OCI-LY7 (cell line): Measurements from ENCODE around the gene TRIM27. TPM values are rescaled to one million over a fixed set of nuclear protein-coding genes. Genes with fewer than 3 reads are reported as not detected.

ENCODE experiments used
- BruUV-seq: library from RNA; stranded (reverse); fragments of 400-500 nt; replicated peaks from 2 replicates; lab custom pipeline; 2021; lab: Mats Ljungman, UMichigan
- CTCF ChIA-PET: fragments of 300-600 bp; sonication (Branson Sonifier 250); formaldehyde crosslinking; loops from one replicate; lab custom pipeline; 2022; ENCODE audit warnings: antibody characterized with exemption; ENCODE audit not compliant: unreplicated experiment; lab: Charles Lee
- POLR2A ChIA-PET: fragments of 300-600 bp; sonication (Branson Sonifier 250); formaldehyde crosslinking; loops from one replicate; lab custom pipeline; 2022; ENCODE audit warnings: antibody characterized with exemption; lab: Charles Lee
- DNase-seq: peaks from one replicate; pipeline ENCODE4 v3.0.0-alpha.2; 2015; ENCODE audit warnings: low spot score
- H2AFZ ChIP-seq: fragments of 200-600 bp; sonication (generic), shearing (Covaris generic); 2 replicates; pipeline ENCODE4 v1.6.1; 2014; ENCODE audit warnings: mild to moderate bottlenecking, antibody characterized with exemption, low read length, moderate library complexity
- H3K27ac ChIP-seq: fragments of 200-600 bp; sonication (generic); 2 replicates; pipeline ENCODE4 v1.5.1; 2014; ENCODE audit warnings: mixed run types, low read depth, mild to moderate bottlenecking, moderate library complexity, low read length, inconsistent platforms; ENCODE audit not compliant: poor library complexity, severe bottlenecking
- H3K36me3 ChIP-seq: fragments of 200-600 bp; sonication (generic); 2 replicates; pipeline ENCODE4 v1.6.1; 2014; ENCODE audit warnings: mild to moderate bottlenecking, antibody characterized with exemption, low read length, moderate library complexity, mixed read lengths; ENCODE audit not compliant: insufficient read depth
- H3K4me1 ChIP-seq: fragments of 200-600 bp; sonication (generic); 2 replicates; pipeline ENCODE4 v1.5.1; 2014; ENCODE audit warnings: mild to moderate bottlenecking, low read length; ENCODE audit not compliant: insufficient read depth, poor library complexity, severe bottlenecking
- H3K4me2 ChIP-seq: fragments of 200-600 bp; sonication (generic); 2 replicates; pipeline ENCODE4 v1.6.1; 2014; ENCODE audit warnings: mild to moderate bottlenecking, low read length
- H3K4me3 ChIP-seq: fragments of 200-600 bp; sonication (generic); 2 replicates; pipeline ENCODE4 v1.5.1; 2014; ENCODE audit warnings: mild to moderate bottlenecking, low read depth, low read length; ENCODE audit not compliant: poor library complexity, severe bottlenecking
- H3K79me2 ChIP-seq: fragments of 200-600 bp; sonication (generic); 2 replicates; pipeline ENCODE4 v1.6.1; 2016; ENCODE audit warnings: low read depth, mild to moderate bottlenecking, low read length, moderate library complexity, mixed read lengths; ENCODE audit not compliant: insufficient read depth
- H3K9me2 ChIP-seq: fragments of 200-600 bp; sonication (generic); 2 replicates; pipeline ENCODE4 v1.6.1; 2016; ENCODE audit warnings: mild to moderate bottlenecking, low read length, mixed read lengths; ENCODE audit not compliant: insufficient read depth
- H3K9me3 ChIP-seq: fragments of 200-600 bp; sonication (generic); 2 replicates; pipeline ENCODE4 v1.6.1; 2014; ENCODE audit warnings: mild to moderate bottlenecking, mixed run types, low read length, mixed read lengths
- H4K20me1 ChIP-seq: fragments of 200-600 bp; sonication (generic); 2 replicates; pipeline ENCODE4 v1.6.1; 2014; ENCODE audit warnings: mild to moderate bottlenecking, antibody characterized with exemption, low read length, moderate library complexity, mixed read lengths; ENCODE audit not compliant: insufficient read depth
- EZH2phosphoT487 ChIP-seq: fragments of 200-600 bp; sonication (generic); IDR thresholded peaks from 2 replicates; pipeline ENCODE4 v1.6.1; 2018; ENCODE audit warnings: low read depth, borderline replicate concordance, mild to moderate bottlenecking, mixed run types, antibody characterized with exemption, low read length, moderate library complexity, mixed read lengths
- intact Hi-C: fragments of 100-400 bp; cut with micrococcal nuclease; formaldehyde crosslinking; loops from one replicate; pipeline ENCODE4 v1.10.0; 2022; ENCODE audit not compliant: unreplicated experiment
- total RNA-seq, 2 experiments: library from RNA; depleted of rRNA in 1 of 2; stranded (reverse); fragments of >200 nt in 1 of 2; shearing (Covaris generic) in 1 of 2; gene quantifications; 2 replicates each; pipeline ENCODE4 v1.2.3, GENCODE V29; 2014 to 2022
- TF ChIP-seq, protein P1 (sequence below): fragments of 200-600 bp; sonication (generic); conservative IDR thresholded peaks from 2 replicates; pipeline ENCODE4 v1.5.1; 2014; ENCODE audit warnings: mild to moderate bottlenecking, antibody characterized with exemption, low read length, moderate library complexity, mixed read lengths

The TRIM27 gene
- total RNA-seq, 2 experiments from 2014 or later: 112 to 130 TPM

GRCh38 chr6:28864326-28864923 lies 59.4 kb downstream of the TRIM27 start:
- no peak for TF ChIP-seq EZH2phosphoT487
- TF ChIP-seq, protein P1, sequence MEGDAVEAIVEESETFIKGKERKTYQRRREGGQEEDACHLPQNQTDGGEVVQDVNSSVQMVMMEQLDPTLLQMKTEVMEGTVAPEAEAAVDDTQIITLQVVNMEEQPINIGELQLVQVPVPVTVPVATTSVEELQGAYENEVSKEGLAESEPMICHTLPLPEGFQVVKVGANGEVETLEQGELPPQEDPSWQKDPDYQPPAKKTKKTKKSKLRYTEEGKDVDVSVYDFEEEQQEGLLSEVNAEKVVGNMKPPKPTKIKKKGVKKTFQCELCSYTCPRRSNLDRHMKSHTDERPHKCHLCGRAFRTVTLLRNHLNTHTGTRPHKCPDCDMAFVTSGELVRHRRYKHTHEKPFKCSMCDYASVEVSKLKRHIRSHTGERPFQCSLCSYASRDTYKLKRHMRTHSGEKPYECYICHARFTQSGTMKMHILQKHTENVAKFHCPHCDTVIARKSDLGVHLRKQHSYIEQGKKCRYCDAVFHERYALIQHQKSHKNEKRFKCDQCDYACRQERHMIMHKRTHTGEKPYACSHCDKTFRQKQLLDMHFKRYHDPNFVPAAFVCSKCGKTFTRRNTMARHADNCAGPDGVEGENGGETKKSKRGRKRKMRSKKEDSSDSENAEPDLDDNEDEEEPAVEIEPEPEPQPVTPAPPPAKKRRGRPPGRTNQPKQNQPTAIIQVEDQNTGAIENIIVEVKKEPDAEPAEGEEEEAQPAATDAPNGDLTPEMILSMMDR: no peak
- peak overlapping the region; percentile 99; the same call in 1 of the 2 replicates for H2AFZ ChIP-seq
- no peaks in the 10 kb centered on the region for H4K20me1 ChIP-seq
- no TSS peak for BruUV-seq
- H3K79me2 ChIP-seq: no peaks in the 10 kb centered on the region
- H3K4me1 ChIP-seq: peaks cover 41% of the 10 kb centered on the region
- H3K4me3 ChIP-seq: peak overlapping the region; percentile 80
- peak overlapping the region; percentile 84 for H3K4me2 ChIP-seq
- peaks cover 12% of the 10 kb centered on the region; the same call in 1 of the 2 replicates for H3K9me3 ChIP-seq
- no peak for DNase-seq
- H3K9me2 ChIP-seq: no peaks in the 10 kb centered on the region
- ChIA-PET CTCF (no interaction called here), POLR2A (interaction anchor here (0.6 to 4.3 kb wide), 5 partner anchors 11 to 1073 kb away, joined by 3 to 38 read pairs (median 16); no protein-coding TSS in a partner anchor)
- H3K36me3 ChIP-seq: peaks cover 6% of the 10 kb centered on the region; the same call in 1 of the 2 replicates
- intact Hi-C loops: loop anchor here (5.0 kb wide), 1 partner anchor 78 kb away; no protein-coding TSS in a partner anchor
- H3K27ac ChIP-seq: peak overlapping the region; percentile 79

GRCh38 chr6:28863604-28864325 lies 60.0 kb downstream of the TRIM27 start:
- Histone ChIP-seq H3K9me2 (no peaks in the 10 kb centered on the region), H3K79me2 (no peaks in the 10 kb centered on the region), H3K9me3 (peaks cover 12% of the 10 kb centered on the region; the same call in 1 of the 2 replicates), H3K4me3 (peak overlapping the region; percentile 80), H2AFZ (peak overlapping the region; percentile 99), H3K4me2 (peak overlapping the region; percentile 84), H3K4me1 (peaks cover 37% of the 10 kb centered on the region), H3K27ac (peak overlapping the region; percentile 37), H4K20me1 (no peaks in the 10 kb centered on the region), H3K36me3 (peaks cover 6% of the 10 kb centered on the region; the same call in 1 of the 2 replicates)
- BruUV-seq: no TSS peak
- no peak for TF ChIP-seq EZH2phosphoT487
- TF ChIP-seq, protein P1: no peak
- ChIA-PET POLR2A (interaction anchor here (0.6 to 4.3 kb wide), 10 partner anchors 10 to 1073 kb away, joined by 3 to 17 read pairs (median 3); no protein-coding TSS in a partner anchor), CTCF (no interaction called here)
- peak; percentile 79 for DNase-seq
- intact Hi-C loops: loop anchor here (1.0 to 5.0 kb wide), 3 partner anchors 33 to 118 kb away; no protein-coding TSS in a partner anchor
